ENCODE data around the gene COL8A1. TPM values are rescaled to one million over a fixed set of nuclear protein-coding genes. Genes with fewer than 3 reads are reported as not detected.
A peak's percentile ranks its signal among the peaks of the same experiment; 100 is the strongest.
"Not testable (repeated sequence)": the region's sequence is repeated elsewhere in the genome, so short reads cannot be mapped to it uniquely, and the experiment has no call there.

COL8A1 gene
- total RNA-seq (2014; rRNA removed; shearing (Covaris generic)) = 0.08 TPM in 1 of 2 replicates, not detected in the other

GRCh38 chr3:99638167-99638948, at the start of gene COL8A1:
Gene COL8A1 (plus strand): TSS chr3:99638594. CDS start chr3:99790683, 152,089 bp downstream.
- Histone ChIP-seq H3K27me3 (no peaks in the 10 kb centered on the region), H3K4me1 (peaks cover 11% of the 10 kb centered on the region; the same call in 1 of the 2 replicates), H3K9me3 (replicated peaks) (no peaks in the 10 kb centered on the region), H3K27ac (no peak within 1 kb of the TSS), H3K36me3 (no peaks in the 10 kb centered on the region), H3K4me3 (peak within 1 kb of the TSS; percentile 14)
- DNase-seq = no peak

DNA sequence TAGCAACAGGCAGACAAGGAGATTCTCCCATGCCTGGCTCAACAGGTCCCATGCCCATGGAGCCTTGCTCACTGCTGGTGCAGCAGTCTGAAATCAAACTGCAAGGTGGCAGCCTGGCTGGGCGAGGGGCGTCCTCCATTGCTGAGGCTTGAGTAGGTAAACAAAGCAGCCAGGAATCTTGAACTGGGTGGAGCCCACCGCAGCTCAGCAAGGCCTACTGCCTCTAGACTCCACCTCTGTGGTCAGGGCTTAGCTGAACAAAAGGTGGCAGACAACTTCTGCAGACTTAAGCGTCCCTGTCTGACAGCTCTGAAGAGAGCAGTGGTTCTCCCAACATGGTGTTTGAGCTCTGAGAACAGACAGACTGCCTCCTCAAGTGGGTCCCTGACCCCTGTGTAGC, 49.2 kb upstream of the COL8A1 start:
- DNase-seq; H3K9me3 ChIP-seq (replicated peaks): not testable (repeated sequence)

GRCh38 chr3:99599894-99600293, 38.5 kb upstream of the COL8A1 start:
- Histone ChIP-seq H3K4me3 (no peak overlapping the region), H3K36me3 (no peaks in the 10 kb centered on the region), H3K9me3 (replicated peaks) (no peaks in the 10 kb centered on the region), H3K4me1 (no peaks in the 10 kb centered on the region), H3K27ac (no peak overlapping the region), H3K27me3 (peaks cover 5% of the 10 kb centered on the region; the same call in 1 of the 2 replicates)
- DNase-seq = no peak

More for the DNA sequence above, 49.2 kb upstream of the COL8A1 start:
- not testable (repeated sequence) for H3K4me1 ChIP-seq, H3K36me3 ChIP-seq, H3K4me3 ChIP-seq, H3K27ac ChIP-seq, H3K27me3 ChIP-seq

GRCh38 chr3:99601515-99601914, 36.9 kb upstream of the COL8A1 start:
- no peak for DNase-seq
- Histone ChIP-seq H3K27me3 (peaks cover 5% of the 10 kb centered on the region; the same call in 1 of the 2 replicates), H3K36me3 (no peaks in the 10 kb centered on the region), H3K4me1 (no peaks in the 10 kb centered on the region), H3K4me3 (no peak overlapping the region), H3K27ac (no peak overlapping the region), H3K9me3 (replicated peaks) (no peaks in the 10 kb centered on the region)

GRCh38 chr3:99602183-99602582, 36.2 kb upstream of the COL8A1 start:
- no peak overlapping the region for H3K27ac ChIP-seq
- peaks cover 5% of the 10 kb centered on the region; the same call in 1 of the 2 replicates for H3K27me3 ChIP-seq
- no peak for DNase-seq
- H3K4me1 ChIP-seq = no peaks in the 10 kb centered on the region
- no peak overlapping the region for H3K4me3 ChIP-seq
- no peaks in the 10 kb centered on the region for H3K36me3 ChIP-seq
- no peaks in the 10 kb centered on the region for H3K9me3 ChIP-seq (replicated peaks)

GRCh38 chr3:99607151-99607550, 31.2 kb upstream of the COL8A1 start:
- Histone ChIP-seq H3K27ac (no peak overlapping the region), H3K36me3 (no peaks in the 10 kb centered on the region), H3K9me3 (replicated peaks) (no peaks in the 10 kb centered on the region), H3K4me3 (no peak overlapping the region), H3K4me1 (no peaks in the 10 kb centered on the region), H3K27me3 (no peaks in the 10 kb centered on the region)
- no peak for DNase-seq

DNA sequence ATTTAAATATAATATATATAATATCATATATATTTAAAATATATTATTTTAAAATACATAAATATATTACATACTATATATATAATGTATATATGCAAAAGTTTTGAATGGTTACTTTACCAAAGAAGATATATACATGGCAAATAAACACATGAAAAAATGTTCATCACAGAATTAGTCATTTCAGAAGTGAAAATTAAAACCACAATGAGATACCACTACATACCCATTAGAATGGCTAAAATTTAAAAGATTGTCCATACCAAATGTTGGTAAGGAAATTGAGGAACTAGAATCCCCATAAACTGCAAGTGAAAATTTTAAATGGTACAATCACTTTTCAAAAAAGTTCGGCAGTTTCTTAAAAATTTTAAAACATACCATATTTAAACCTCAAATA, 23.6 kb upstream of the COL8A1 start:
- Histone ChIP-seq H3K9me3 (replicated peaks) (no peaks in the 10 kb centered on the region), H3K36me3 (no peaks in the 10 kb centered on the region), H3K4me1 (no peaks in the 10 kb centered on the region), H3K27ac (no peak overlapping the region), H3K27me3 (no peaks in the 10 kb centered on the region), H3K4me3 (no peak overlapping the region)
- no peak for DNase-seq

DNA sequence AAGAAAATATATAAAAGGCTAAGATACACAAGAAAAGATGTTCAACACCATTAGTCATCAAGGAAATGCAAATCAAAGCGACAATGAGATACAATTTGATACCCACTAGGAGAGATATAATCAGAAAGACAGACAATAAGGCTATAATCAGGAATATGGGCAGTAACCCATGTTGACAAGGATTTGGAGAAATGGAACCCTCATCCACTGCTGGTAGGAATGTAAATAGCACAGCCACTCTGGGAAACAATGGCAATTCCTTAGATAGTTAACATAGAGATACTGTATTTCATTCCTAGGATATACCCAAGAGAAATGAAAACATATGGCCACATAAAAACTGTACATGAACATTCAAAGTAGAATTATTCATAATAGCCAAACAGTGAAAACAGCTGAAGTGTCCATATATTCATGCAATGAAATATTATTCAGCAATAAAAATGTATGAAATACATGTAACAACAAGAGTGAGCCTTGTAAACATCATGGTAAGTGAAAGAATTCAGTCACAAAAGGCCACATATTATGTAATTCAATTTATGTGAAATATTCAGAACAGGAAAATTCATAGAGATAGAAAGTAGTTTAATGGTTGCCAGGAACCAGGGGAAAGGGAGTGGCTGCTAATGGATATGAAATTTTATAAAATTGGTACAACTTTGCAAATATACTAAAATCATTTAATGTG, 18.2 kb upstream of the COL8A1 start:
- Histone ChIP-seq H3K9me3 (replicated peaks) (no peaks in the 10 kb centered on the region), H3K36me3 (no peaks in the 10 kb centered on the region), H3K4me3 (no peak overlapping the region), H3K27ac (no peak overlapping the region), H3K4me1 (no peaks in the 10 kb centered on the region), H3K27me3 (no peaks in the 10 kb centered on the region)
- no peak for DNase-seq

GRCh38 chr3:99620976-99621375, 17.4 kb upstream of the COL8A1 start:
- no peaks in the 10 kb centered on the region for H3K27me3 ChIP-seq
- peaks cover under 1% of the 10 kb centered on the region; the same call in 1 of the 2 replicates for H3K4me1 ChIP-seq
- H3K27ac ChIP-seq = no peak overlapping the region
- H3K4me3 ChIP-seq = no peak overlapping the region
- no peaks in the 10 kb centered on the region for H3K9me3 ChIP-seq (replicated peaks)
- no peaks in the 10 kb centered on the region for H3K36me3 ChIP-seq
- DNase-seq = no peak

DNA sequence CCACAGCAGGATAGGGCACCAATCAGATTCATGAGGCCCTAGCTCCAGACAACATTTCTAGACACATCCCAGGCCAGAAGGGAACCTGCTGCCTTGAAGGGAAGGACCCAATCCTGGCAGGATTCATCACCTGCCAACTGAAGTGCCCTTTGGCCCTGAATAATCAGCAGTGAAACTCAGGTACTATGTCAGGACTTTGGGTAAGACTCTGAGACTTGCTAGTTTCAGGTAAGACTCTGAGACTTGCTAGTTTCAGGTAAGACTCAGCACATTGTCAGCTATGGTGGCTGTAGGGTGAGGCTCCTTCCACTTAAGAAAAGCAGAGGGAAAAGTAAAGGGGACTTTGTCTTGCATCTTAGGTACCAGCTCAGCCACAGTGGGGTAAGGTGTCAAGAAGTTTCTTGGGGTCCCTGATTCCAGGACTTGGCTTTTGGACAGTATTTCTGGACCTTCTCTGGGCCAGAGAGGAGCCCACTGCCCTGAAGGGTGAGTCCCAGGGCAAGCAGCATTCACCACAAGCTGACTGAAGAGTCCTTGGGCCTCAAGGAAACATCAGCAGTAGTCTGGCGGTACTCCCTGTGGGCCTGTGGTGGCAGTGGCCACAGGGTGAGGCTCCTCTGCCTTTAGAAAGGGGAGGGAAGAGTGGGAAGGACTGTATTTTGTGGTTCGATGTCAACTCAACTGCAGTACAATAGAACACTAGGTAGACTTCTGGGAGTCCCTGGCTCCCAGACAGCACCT, 13.7 kb upstream of the COL8A1 start:
- Histone ChIP-seq H3K4me1 (peaks cover 7% of the 10 kb centered on the region), H3K27me3 (no peaks in the 10 kb centered on the region), H3K4me3 (no peak overlapping the region), H3K27ac (no peak overlapping the region), H3K9me3 (replicated peaks) (no peaks in the 10 kb centered on the region), H3K36me3 (no peaks in the 10 kb centered on the region)
- DNase-seq = no peak

DNA sequence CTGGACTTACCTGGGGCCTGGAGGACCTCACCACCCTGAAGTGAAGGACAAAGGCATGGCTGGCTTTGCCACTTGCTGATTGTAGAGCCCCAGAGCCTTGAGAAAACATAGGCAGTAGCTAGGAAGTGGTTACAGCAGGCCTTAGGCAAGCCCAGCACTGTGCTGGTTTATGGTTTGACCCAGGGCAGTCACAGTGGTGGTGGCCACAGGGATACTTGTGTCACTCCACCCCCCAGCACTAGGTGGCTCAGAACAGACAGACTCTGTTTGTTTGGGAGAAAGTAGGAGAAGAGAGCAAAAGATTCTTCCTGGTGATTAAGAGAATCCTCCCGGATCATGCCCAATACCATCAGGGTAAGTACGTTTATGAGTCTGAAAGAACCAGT, 13.2 kb upstream of the COL8A1 start:
- no peak overlapping the region for H3K27ac ChIP-seq
- peak in 1 of 2 experiments; percentile 20 for DNase-seq
- H3K9me3 ChIP-seq (replicated peaks) = no peaks in the 10 kb centered on the region
- H3K4me1 ChIP-seq = peaks cover 7% of the 10 kb centered on the region
- no peak overlapping the region for H3K4me3 ChIP-seq
- no peaks in the 10 kb centered on the region for H3K36me3 ChIP-seq
- no peaks in the 10 kb centered on the region for H3K27me3 ChIP-seq

DNA sequence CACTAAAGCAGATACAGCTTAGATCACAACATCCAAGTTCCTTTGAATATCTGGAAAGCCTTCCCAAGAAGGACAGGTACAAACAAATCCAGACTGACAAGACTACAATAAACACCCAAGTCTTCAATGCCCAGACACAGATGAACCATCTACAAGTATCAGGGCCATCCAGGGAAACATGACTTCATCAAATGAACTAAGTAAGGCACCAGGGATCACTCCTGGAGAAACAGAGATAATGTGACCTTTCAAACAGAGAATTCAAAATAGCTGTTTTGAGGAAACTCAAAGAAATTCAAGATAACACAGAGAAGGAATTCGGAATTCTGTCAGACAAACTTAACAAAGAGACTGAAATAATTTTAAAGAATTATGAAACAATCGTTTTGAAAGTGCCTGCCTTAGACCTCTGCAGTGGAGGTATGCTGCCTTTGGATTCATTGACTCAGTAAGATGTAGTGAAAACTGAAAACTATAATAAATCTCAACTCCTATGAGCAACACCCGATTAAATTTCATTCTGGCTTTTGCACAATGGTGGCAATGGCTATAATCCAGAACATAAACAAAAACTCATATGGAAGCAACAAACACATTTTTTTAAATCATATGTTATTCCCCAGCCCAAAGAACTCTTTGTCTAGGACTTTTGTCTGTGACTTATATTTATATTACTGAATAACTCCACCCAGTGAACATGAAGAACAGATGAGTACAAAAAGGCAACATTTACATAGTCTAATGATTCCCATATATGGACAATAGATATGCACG, 12.6 kb upstream of the COL8A1 start:
- Histone ChIP-seq H3K4me1 (peaks cover 7% of the 10 kb centered on the region), H3K4me3 (no peak overlapping the region), H3K27ac (no peak overlapping the region), H3K36me3 (no peaks in the 10 kb centered on the region), H3K27me3 (no peaks in the 10 kb centered on the region), H3K9me3 (replicated peaks) (no peaks in the 10 kb centered on the region)
- DNase-seq = no peak

GRCh38 chr3:99626417-99626788, 12.0 kb upstream of the COL8A1 start:
- DNase-seq = no peak
- no peaks in the 10 kb centered on the region for H3K36me3 ChIP-seq
- peaks cover 7% of the 10 kb centered on the region for H3K4me1 ChIP-seq
- H3K27me3 ChIP-seq = no peaks in the 10 kb centered on the region
- H3K27ac ChIP-seq = no peak overlapping the region
- H3K9me3 ChIP-seq (replicated peaks) = no peaks in the 10 kb centered on the region
- no peak overlapping the region for H3K4me3 ChIP-seq

GRCh38 chr3:99627062-99627826, 11.2 kb upstream of the COL8A1 start:
- Histone ChIP-seq H3K36me3 (no peaks in the 10 kb centered on the region), H3K27me3 (no peaks in the 10 kb centered on the region), H3K4me1 (peaks cover 7% of the 10 kb centered on the region), H3K4me3 (no peak overlapping the region), H3K27ac (no peak overlapping the region), H3K9me3 (replicated peaks) (no peaks in the 10 kb centered on the region)
- DNase-seq = peak in 1 of 2 experiments; percentile 22

Data from SJCRH30 (cell line).